Mesenchymal stem cell (in vitro differentiated cells and primary cell): ENCODE data around the gene NFIX.

Source experiments
- DNase-seq: peaks from one replicate; pipeline ENCODE4 v3.0.0-alpha.2; 2013
- H2AFZ ChIP-seq: one replicate; pipeline ENCODE4 v1.6.1; 2013; ENCODE audit warnings: low read depth, mild to moderate bottlenecking, control low read depth, inconsistent platforms, low read length, moderate library complexity
- H2AK5ac ChIP-seq: 2 replicates; pipeline ENCODE4 v1.6.1; 2013; ENCODE audit warnings: low read length, moderate library complexity, mild to moderate bottlenecking, inconsistent platforms; ENCODE audit not compliant: severe bottlenecking
- H2BK120ac ChIP-seq: one replicate; pipeline ENCODE4 v1.6.1; 2013; ENCODE audit warnings: low read depth, mild to moderate bottlenecking, inconsistent platforms, low read length, moderate library complexity
- H2BK12ac ChIP-seq, 2 experiments: one replicate each; pipeline ENCODE4 v1.6.1; 2013; ENCODE audit warnings: inconsistent platforms in 2 of 2, low read length in 2 of 2, mild to moderate bottlenecking in 2 of 2, moderate library complexity in 2 of 2, control low read depth in 1 of 2
- H2BK15ac ChIP-seq: one replicate; pipeline ENCODE4 v1.6.1; 2013; ENCODE audit warnings: mild to moderate bottlenecking, low read depth, inconsistent platforms; ENCODE audit not compliant: poor library complexity, severe bottlenecking
- H2BK5ac ChIP-seq: 2 replicates; pipeline ENCODE4 v1.6.1; 2013; ENCODE audit warnings: low read depth, mild to moderate bottlenecking, low read length, control low read depth, inconsistent platforms; ENCODE audit not compliant: poor library complexity, severe bottlenecking
- H3K14ac ChIP-seq, 2 experiments: one replicate each; pipeline ENCODE4 v1.6.1; 2013; ENCODE audit warnings: inconsistent platforms in 2 of 2, low read length in 2 of 2, control low read depth in 1 of 2, mild to moderate bottlenecking in 1 of 2, moderate library complexity in 1 of 2
- H3K18ac ChIP-seq, 2 experiments: one replicate each; pipeline ENCODE4 v1.6.1; 2013; ENCODE audit warnings: inconsistent platforms in 2 of 2, low read length in 2 of 2, control low read depth in 1 of 2, low read depth in 1 of 2, mild to moderate bottlenecking in 1 of 2
- H3K23ac ChIP-seq, 2 experiments: one replicate each; pipeline ENCODE4 v1.6.1; 2013; ENCODE audit warnings: inconsistent platforms in 2 of 2, low read length in 2 of 2, mild to moderate bottlenecking in 2 of 2, moderate library complexity in 2 of 2, control low read depth in 1 of 2
- H3K27ac ChIP-seq: 2 replicates; pipeline ENCODE4 v1.5.1; 2013; ENCODE audit warnings: mild to moderate bottlenecking, moderate library complexity, low read length, control low read depth, inconsistent platforms; ENCODE audit not compliant: poor library complexity, severe bottlenecking
- H3K27me3 ChIP-seq, 2 experiments: 2 replicates each; pipeline versions ENCODE4 v1.6.1 to v1.7.0; 2013; ENCODE audit warnings: low read length in 2 of 2, mild to moderate bottlenecking in 2 of 2, moderate library complexity in 2 of 2, control low read depth in 1 of 2, inconsistent platforms in 1 of 2; ENCODE audit not compliant: control insufficient read depth in 1 of 2, insufficient read depth in 1 of 2
- H3K36me3 ChIP-seq, 2 experiments: 2 replicates each; pipeline versions ENCODE4 v1.6.1 to v1.7.0; 2013; ENCODE audit warnings: low read length in 2 of 2, control low read depth in 1 of 2, inconsistent platforms in 1 of 2, low read depth in 1 of 2, mild to moderate bottlenecking in 1 of 2; ENCODE audit not compliant: insufficient read depth in 2 of 2, control insufficient read depth in 1 of 2
- H3K4ac ChIP-seq, 2 experiments: one replicate each; pipeline ENCODE4 v1.6.1; 2013; ENCODE audit warnings: inconsistent platforms in 2 of 2, low read length in 2 of 2, mild to moderate bottlenecking in 2 of 2, moderate library complexity in 2 of 2, control low read depth in 1 of 2, low read depth in 1 of 2
- H3K4me1 ChIP-seq: 2 replicates; pipeline ENCODE4 v1.6.1; 2013; ENCODE audit warnings: low read depth, low read length, control low read depth; ENCODE audit not compliant: control insufficient read depth, insufficient read depth
- H3K4me2 ChIP-seq: 2 replicates; pipeline ENCODE4 v1.6.1; 2013; ENCODE audit warnings: low read length, mild to moderate bottlenecking, inconsistent platforms; ENCODE audit not compliant: poor library complexity, severe bottlenecking
- H3K4me3 ChIP-seq, 2 experiments: 2 replicates each; pipeline versions ENCODE4 v1.5.1 to v1.7.0; 2013; ENCODE audit warnings: low read length in 2 of 2, mild to moderate bottlenecking in 2 of 2, control low read depth in 1 of 2, low read depth in 1 of 2; ENCODE audit not compliant: insufficient read depth in 1 of 2
- H3K79me1 ChIP-seq: replicated peaks from 2 replicates; pipeline ENCODE4 v1.6.1; 2013; ENCODE audit warnings: mild to moderate bottlenecking, control low read depth, low read length, inconsistent platforms; ENCODE audit not compliant: poor library complexity, severe bottlenecking
- H3K9ac ChIP-seq: 2 replicates; pipeline ENCODE4 v1.7.0; 2013; ENCODE audit warnings: mild to moderate bottlenecking, low read length, moderate library complexity
- H3K9me3 ChIP-seq: 2 replicates; pipeline ENCODE4 v1.7.0; 2013; ENCODE audit warnings: mild to moderate bottlenecking, low read length; ENCODE audit not compliant: control insufficient read depth
- H4K8ac ChIP-seq: one replicate; pipeline ENCODE4 v1.6.1; 2013; ENCODE audit warnings: inconsistent platforms, mild to moderate bottlenecking, low read length, moderate library complexity
- H4K91ac ChIP-seq: one replicate; pipeline ENCODE4 v1.6.1; 2013; ENCODE audit warnings: mild to moderate bottlenecking, low read length, inconsistent platforms
- WGBS: methylation state at CpG from one replicate; pipeline ENCODE4 v1.1.7; 2013; ENCODE audit warnings: mixed read lengths; 5-methylcytosine and 5-hydroxymethylcytosine counted together

Gene NFIX

DNA sequence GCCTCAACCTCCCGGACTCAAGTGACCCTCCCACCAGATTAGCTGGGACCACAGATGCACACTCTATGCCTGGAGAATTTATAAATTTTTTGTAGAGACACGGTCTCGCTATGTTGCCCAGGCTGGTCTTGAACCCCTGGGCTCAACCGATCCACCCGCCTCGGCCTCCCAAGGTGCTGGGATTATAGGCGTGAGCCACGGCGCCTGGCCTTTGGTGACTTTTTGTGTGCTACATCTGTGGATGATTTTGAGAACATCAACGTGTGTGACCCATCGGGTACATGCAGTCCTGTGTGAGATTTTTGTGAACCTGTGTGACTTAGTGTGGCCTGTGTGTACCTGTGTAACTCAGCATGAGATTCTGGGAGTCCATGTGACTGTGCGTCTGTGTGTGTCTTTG is 8.5 kb upstream of the NFIX start:
- H3K9me3 ChIP-seq = no peaks in the 10 kb centered on the region
- H2BK5ac ChIP-seq = no peak overlapping the region
- H2BK120ac ChIP-seq = no peak overlapping the region
- H3K4me1 ChIP-seq = peaks cover 10% of the 10 kb centered on the region
- no peak overlapping the region for H2BK15ac ChIP-seq
- H3K23ac ChIP-seq = no peak overlapping the region
- no peak overlapping the region for H3K4ac ChIP-seq
- H3K14ac ChIP-seq = no peak overlapping the region
- H3K4me3 ChIP-seq = no peak overlapping the region
- H3K27ac ChIP-seq = no peak overlapping the region
- H3K18ac ChIP-seq = no peak overlapping the region
- no peak overlapping the region for H2AFZ ChIP-seq
- H4K91ac ChIP-seq = no peak overlapping the region
- H3K36me3 ChIP-seq = no peaks in the 10 kb centered on the region
- H3K79me1 ChIP-seq = no peaks in the 10 kb centered on the region
- peaks cover 0 to 73% of the 10 kb centered on the region in 2 experiments for H3K27me3 ChIP-seq
- no peak overlapping the region for H3K4me2 ChIP-seq
- DNase-seq = no peak
- H2BK12ac ChIP-seq = no peak overlapping the region
- no peak overlapping the region for H4K8ac ChIP-seq
- 95% methylated on average over 12 of the region's 12 CpGs for WGBS
- no peak overlapping the region for H2AK5ac ChIP-seq
- no peak overlapping the region for H3K9ac ChIP-seq

DNA sequence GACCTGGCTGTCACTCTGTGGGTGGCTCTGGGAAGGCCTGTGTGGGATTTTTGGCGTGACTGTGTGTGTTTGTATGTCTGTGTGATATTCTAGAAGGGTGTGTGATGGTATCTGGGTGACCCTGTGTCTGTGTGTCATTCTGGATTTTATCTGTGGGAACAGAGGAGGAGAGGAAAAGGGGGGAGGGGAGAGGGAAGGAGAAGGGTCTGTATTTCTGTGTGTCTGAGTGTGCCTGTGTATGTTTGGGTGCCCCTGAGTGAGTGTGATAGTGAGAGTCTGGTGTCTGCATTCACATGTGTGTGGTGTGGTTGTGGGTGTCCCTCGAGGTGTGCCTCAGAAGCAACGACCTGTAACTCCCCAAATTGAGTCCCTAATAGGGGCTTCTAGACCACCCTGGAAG is 8.1 kb upstream of the NFIX start:
- Histone ChIP-seq H3K9ac (no peak overlapping the region), H2AK5ac (no peak overlapping the region), H3K18ac (no peak overlapping the region), H4K8ac (no peak overlapping the region), H3K27me3 (peaks cover 0 to 72% of the 10 kb centered on the region in 2 experiments), H3K4me2 (no peak overlapping the region), H4K91ac (no peak overlapping the region), H2BK12ac (no peak overlapping the region), H2BK5ac (no peak overlapping the region), H3K9me3 (no peaks in the 10 kb centered on the region), H3K36me3 (no peaks in the 10 kb centered on the region), H3K23ac (no peak overlapping the region), H2BK15ac (no peak overlapping the region), H3K27ac (no peak overlapping the region), H2BK120ac (no peak overlapping the region), H3K4me3 (no peak overlapping the region), H3K79me1 (no peaks in the 10 kb centered on the region), H2AFZ (no peak overlapping the region), H3K14ac (no peak overlapping the region), H3K4ac (no peak overlapping the region), H3K4me1 (peaks cover 10% of the 10 kb centered on the region)
- DNase-seq = no peak
- 51% methylated on average over 2 of the region's 3 CpGs for WGBS

GRCh38 chr19:12987781-12988180 is 7.5 kb upstream of the NFIX start:
- H3K14ac ChIP-seq = no peak overlapping the region
- no peak overlapping the region for H2BK120ac ChIP-seq
- no peak overlapping the region for H2BK15ac ChIP-seq
- no peak overlapping the region for H2AFZ ChIP-seq
- H2BK12ac ChIP-seq = no peak overlapping the region
- H3K79me1 ChIP-seq = no peaks in the 10 kb centered on the region
- H3K4ac ChIP-seq = no peak overlapping the region
- DNase-seq = no peak
- no peak overlapping the region for H3K4me3 ChIP-seq
- H3K9me3 ChIP-seq = no peaks in the 10 kb centered on the region
- WGBS = 77% methylated on average over 9 of the region's 10 CpGs
- H2BK5ac ChIP-seq = no peak overlapping the region
- no peak overlapping the region for H3K9ac ChIP-seq
- H3K36me3 ChIP-seq = no peaks in the 10 kb centered on the region
- H3K4me1 ChIP-seq = peaks cover 10% of the 10 kb centered on the region
- peaks cover 0 to 66% of the 10 kb centered on the region in 2 experiments for H3K27me3 ChIP-seq
- H4K91ac ChIP-seq = peak overlapping the region; percentile 54
- H3K4me2 ChIP-seq = no peak overlapping the region
- no peak overlapping the region for H2AK5ac ChIP-seq
- H3K23ac ChIP-seq = no peak overlapping the region
- H3K18ac ChIP-seq = no peak overlapping the region
- H4K8ac ChIP-seq = no peak overlapping the region
- no peak overlapping the region for H3K27ac ChIP-seq

DNA sequence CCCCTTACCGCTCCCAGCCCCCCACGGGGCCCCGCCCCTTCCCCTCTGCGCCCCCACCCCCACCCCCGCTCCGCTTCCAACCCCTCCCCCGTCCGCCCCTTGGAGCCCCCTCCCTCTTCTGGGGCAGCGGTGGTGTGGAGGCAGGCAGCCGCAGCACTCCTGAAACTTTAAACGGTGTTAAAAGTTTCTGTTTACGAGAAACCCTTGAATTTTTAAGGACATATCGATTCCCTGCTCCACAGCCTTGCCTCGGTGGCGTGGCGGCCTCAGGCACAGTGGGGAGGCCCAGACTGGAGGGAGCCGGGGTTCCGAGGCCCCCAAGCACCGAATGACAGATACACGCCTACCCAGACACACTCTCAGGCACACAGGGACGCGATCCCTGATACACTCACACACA is 4.8 kb upstream of the NFIX start:
- Histone ChIP-seq H2BK5ac (no peak overlapping the region), H3K4me3 (no peak overlapping the region), H2BK12ac (no peak overlapping the region), H2BK15ac (no peak overlapping the region), H4K91ac (peak overlapping the region; percentile 53), H3K27me3 (peaks cover 0 to 57% of the 10 kb centered on the region in 2 experiments), H3K79me1 (no peaks in the 10 kb centered on the region), H3K4me1 (peaks cover 11% of the 10 kb centered on the region), H2AFZ (no peak overlapping the region), H3K14ac (no peak overlapping the region), H3K4me2 (no peak overlapping the region), H2BK120ac (no peak overlapping the region), H3K4ac (no peak overlapping the region), H3K23ac (no peak overlapping the region), H3K36me3 (no peaks in the 10 kb centered on the region), H2AK5ac (no peak overlapping the region), H3K18ac (peak overlapping the region in 1 of 2 experiments; percentile 18), H3K27ac (no peak overlapping the region), H4K8ac (no peak overlapping the region), H3K9me3 (no peaks in the 10 kb centered on the region), H3K9ac (no peak overlapping the region)
- DNase-seq = no peak
- WGBS = 34% methylated on average over 18 of the region's 22 CpGs
